HEK293 (cell line): Measurements from ENCODE around the gene MYCN.

Experiments
- CTCF ChIA-PET: fragments of 350-600 bp; formaldehyde crosslinking; extraction: SDS; loops from one replicate; lab custom pipeline; 2021; ENCODE audit warnings: antibody characterized with exemption; lab: Yijun Ruan, JAX
- POLR2A ChIA-PET: fragments of 300-600 bp; formaldehyde crosslinking; extraction: SDS; loops from one replicate; lab custom pipeline; 2020; ENCODE audit warnings: antibody characterized with exemption, inconsistent platforms; lab: Yijun Ruan, JAX
- H3K27ac ChIP-seq: fragments of 200-500 bp; sonication (Bioruptor generic); 2 replicates; pipeline ENCODE4 v1.5.1; 2014; ENCODE audit warnings: low read depth, low read length, control low read depth, inconsistent platforms; ENCODE audit errors: extremely low read depth
- H3K36me3 ChIP-seq, 2 experiments: fragments of 200-500 bp in 1 of 2; sonication (Bioruptor generic) in 1 of 2; 1 replicate in 1 of 2; 2 replicates in 1 of 2; pipeline ENCODE4 v1.5.1; 2014 to 2017; ENCODE audit warnings: inconsistent platforms in 2 of 2, low read length in 2 of 2; ENCODE audit not compliant: control insufficient read depth in 2 of 2, insufficient read depth in 1 of 2
- H3K4me1 ChIP-seq: fragments of 200-500 bp; sonication (Bioruptor generic); 2 replicates; pipeline ENCODE4 v1.5.1; 2014; ENCODE audit warnings: mild to moderate bottlenecking, low read length, inconsistent platforms; ENCODE audit not compliant: control insufficient read depth, insufficient read depth
- H3K4me3 ChIP-seq: 2 replicates; pipeline ENCODE4 v1.5.1; 2011; ENCODE audit warnings: low read depth, mild to moderate bottlenecking, control low read depth, low read length, moderate library complexity
- H3K9me3 ChIP-seq: fragments of 200-500 bp; sonication (Bioruptor generic); 2 replicates; pipeline ENCODE4 v1.5.1; 2014; ENCODE audit warnings: low read depth, low read length, inconsistent platforms; ENCODE audit not compliant: control insufficient read depth, insufficient read depth
- GLIS1 ChIP-seq: fragments of 450-650 bp; formaldehyde crosslinking; IDR thresholded peaks from 2 replicates; pipeline ENCODE4 v1.5.1; 2016; ENCODE audit warnings: missing biosample characterization, missing genetic modification characterization
- HOXA7 ChIP-seq: sonication (generic); formaldehyde crosslinking; IDR thresholded peaks from 2 replicates; pipeline ENCODE4 v1.8.1; 2022; ENCODE audit warnings: missing genetic modification reagents, borderline replicate concordance
- ZBTB7A ChIP-seq: fragments of 450-650 bp; formaldehyde crosslinking; IDR thresholded peaks from 2 replicates; pipeline ENCODE4 v1.5.1; 2016; ENCODE audit warnings: low read depth, missing biosample characterization, missing genetic modification characterization
- ZFP3 ChIP-seq: fragments of 450-650 bp; formaldehyde crosslinking; IDR thresholded peaks from 2 replicates; pipeline ENCODE4 v1.5.1; 2016; ENCODE audit warnings: low read depth, missing biosample characterization, missing genetic modification characterization
- ZNF248 ChIP-seq: fragments of 450-650 bp; formaldehyde crosslinking; IDR thresholded peaks from 2 replicates; pipeline ENCODE4 v1.5.1; 2017; ENCODE audit warnings: missing biosample characterization, missing genetic modification characterization
- ZNF350 ChIP-seq: fragments of 450-650 bp; formaldehyde crosslinking; IDR thresholded peaks from 2 replicates; pipeline ENCODE4 v1.5.0; 2017; ENCODE audit warnings: missing biosample characterization, mild to moderate bottlenecking, missing genetic modification characterization
- ZNF624 ChIP-seq: fragments of 450-650 bp; formaldehyde crosslinking; IDR thresholded peaks from 2 replicates; pipeline ENCODE4 v1.5.1; 2017; ENCODE audit warnings: missing biosample characterization, missing genetic modification characterization
- ZNF664 ChIP-seq: fragments of 450-650 bp; formaldehyde crosslinking; IDR thresholded peaks from 2 replicates; pipeline ENCODE4 v1.5.1; 2016; ENCODE audit warnings: missing biosample characterization, missing genetic modification characterization
- ZNF677 ChIP-seq: fragments of 450-650 bp; IDR thresholded peaks from 2 replicates; pipeline ENCODE4 v1.5.0; 2018; ENCODE audit warnings: missing biosample characterization, mild to moderate bottlenecking, missing genetic modification characterization, moderate library complexity
- ZNF701 ChIP-seq: fragments of 450-650 bp; formaldehyde crosslinking; IDR thresholded peaks from 2 replicates; pipeline ENCODE4 v1.5.1; 2016; ENCODE audit warnings: missing biosample characterization, missing genetic modification characterization
- ZNF777 ChIP-seq: fragments of 450-650 bp; formaldehyde crosslinking; IDR thresholded peaks from 2 replicates; pipeline ENCODE4 v1.5.1; 2017; ENCODE audit warnings: missing biosample characterization, missing genetic modification characterization, borderline replicate concordance
- ZSCAN16 ChIP-seq: fragments of 450-650 bp; formaldehyde crosslinking; IDR thresholded peaks from 2 replicates; pipeline ENCODE4 v1.5.1; 2016; ENCODE audit warnings: missing biosample characterization, missing genetic modification characterization
- TF ChIP-seq, protein P1 (sequence below): fragments of 450-650 bp; formaldehyde crosslinking; IDR thresholded peaks from 2 replicates; pipeline ENCODE4 v1.5.1; 2017; ENCODE audit warnings: missing biosample characterization, missing genetic modification characterization
- TF ChIP-seq, protein P2 (sequence below): fragments of 450-650 bp; formaldehyde crosslinking; IDR thresholded peaks from 2 replicates; pipeline ENCODE4 v1.5.1; 2016; ENCODE audit warnings: missing biosample characterization, missing genetic modification characterization
- TF ChIP-seq, protein P3 (sequence below): fragments of 450-650 bp; formaldehyde crosslinking; IDR thresholded peaks from 2 replicates; pipeline ENCODE4 v1.5.1; 2016; ENCODE audit warnings: missing biosample characterization, missing genetic modification characterization

The MYCN gene

DNA sequence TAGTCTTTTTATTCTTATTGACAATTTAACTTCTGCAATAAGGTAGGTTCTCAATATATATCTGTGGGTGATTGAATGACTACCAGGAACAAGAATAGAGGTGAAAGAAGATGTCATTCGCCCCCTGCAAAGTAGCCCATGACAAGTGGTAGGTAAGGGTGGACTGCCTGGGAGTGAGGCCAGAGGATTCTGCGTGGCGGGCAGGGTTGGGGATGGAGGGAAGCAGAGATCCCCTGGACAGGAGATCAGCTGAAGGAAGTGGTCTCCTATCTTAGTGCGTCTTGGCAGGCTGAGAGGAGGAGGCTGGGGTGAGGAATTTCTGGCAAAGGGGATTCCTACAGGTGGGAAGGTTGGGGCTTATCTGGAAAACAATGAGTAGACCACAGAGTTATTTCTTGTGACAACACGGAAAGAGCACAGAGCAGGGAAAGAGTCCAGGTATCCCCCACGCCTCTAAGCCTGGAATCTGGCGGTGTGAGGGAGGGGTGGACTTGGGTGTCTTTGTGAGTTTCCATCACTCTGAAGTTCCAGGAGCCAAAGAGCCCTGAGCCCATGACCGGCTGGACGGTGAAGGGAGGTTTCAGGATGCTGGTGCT lies 21.5 kb upstream of the MYCN start:
- TF ChIP-seq ZNF664 (no peak), ZBTB7A (no peak), ZNF701 (tag by site-specific recombination) (no peak), ZSCAN16 (tag by site-specific recombination) (no peak), ZFP3 (tag by site-specific recombination) (no peak), HOXA7 (CRISPR knock-in tag) (no peak)
- CTCF ChIA-PET = no interaction called here

DNA sequence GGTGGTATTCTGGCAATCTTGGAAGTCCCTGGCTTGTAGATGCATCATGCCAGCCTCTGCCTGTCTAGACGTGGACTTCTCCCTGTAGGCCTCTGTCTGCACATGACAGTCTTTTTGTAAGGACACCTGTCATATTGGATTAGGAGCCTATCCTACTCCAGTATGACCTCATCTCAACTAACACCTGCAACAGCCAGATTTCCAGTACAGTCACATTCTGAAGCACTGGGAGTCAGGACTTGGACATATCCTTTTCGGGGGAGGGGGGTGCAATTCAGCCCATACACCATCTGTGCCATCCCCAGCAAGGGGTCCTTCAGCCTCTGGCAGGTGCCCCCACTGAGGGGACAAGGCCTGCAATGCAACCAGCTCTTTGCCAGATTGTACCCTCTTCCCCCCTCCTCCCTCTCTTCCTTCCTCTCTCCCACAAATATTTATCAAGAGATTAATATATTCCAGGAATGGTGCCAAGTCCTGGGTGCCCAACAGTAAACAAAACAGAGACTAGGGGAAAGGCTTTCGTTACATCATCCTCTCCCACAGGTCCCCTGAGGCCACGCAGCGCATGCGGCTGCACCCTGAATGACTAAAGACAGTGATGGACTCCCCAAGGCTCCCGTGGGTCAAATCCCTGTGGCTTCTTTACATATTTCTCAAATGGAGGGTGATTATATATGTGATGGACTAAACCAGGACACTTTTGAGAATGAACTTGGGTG lies 20.5 kb upstream of the MYCN start:
- no peak overlapping the region for H3K4me3 ChIP-seq
- H3K9me3 ChIP-seq = no peaks in the 10 kb centered on the region
- POLR2A ChIA-PET = no interaction called here
- H3K27ac ChIP-seq = no peak overlapping the region
- CTCF ChIA-PET = no interaction called here
- H3K4me1 ChIP-seq = peaks cover 4% of the 10 kb centered on the region; the same call in 1 of the 2 replicates
- TF ChIP-seq ZNF777 (tag by site-specific recombination) = no peak
- TF ChIP-seq ZNF677 (tag by site-specific recombination) = no peak
- TF ChIP-seq GLIS1 = 0 out of 2 replicates have a peak, but pooled peaks have one; percentile 7
- TF ChIP-seq, protein P1, sequence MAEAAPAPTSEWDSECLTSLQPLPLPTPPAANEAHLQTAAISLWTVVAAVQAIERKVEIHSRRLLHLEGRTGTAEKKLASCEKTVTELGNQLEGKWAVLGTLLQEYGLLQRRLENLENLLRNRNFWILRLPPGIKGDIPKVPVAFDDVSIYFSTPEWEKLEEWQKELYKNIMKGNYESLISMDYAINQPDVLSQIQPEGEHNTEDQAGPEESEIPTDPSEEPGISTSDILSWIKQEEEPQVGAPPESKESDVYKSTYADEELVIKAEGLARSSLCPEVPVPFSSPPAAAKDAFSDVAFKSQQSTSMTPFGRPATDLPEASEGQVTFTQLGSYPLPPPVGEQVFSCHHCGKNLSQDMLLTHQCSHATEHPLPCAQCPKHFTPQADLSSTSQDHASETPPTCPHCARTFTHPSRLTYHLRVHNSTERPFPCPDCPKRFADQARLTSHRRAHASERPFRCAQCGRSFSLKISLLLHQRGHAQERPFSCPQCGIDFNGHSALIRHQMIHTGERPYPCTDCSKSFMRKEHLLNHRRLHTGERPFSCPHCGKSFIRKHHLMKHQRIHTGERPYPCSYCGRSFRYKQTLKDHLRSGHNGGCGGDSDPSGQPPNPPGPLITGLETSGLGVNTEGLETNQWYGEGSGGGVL (tag by site-specific recombination) = peak; percentile 41
- TF ChIP-seq, protein P2, sequence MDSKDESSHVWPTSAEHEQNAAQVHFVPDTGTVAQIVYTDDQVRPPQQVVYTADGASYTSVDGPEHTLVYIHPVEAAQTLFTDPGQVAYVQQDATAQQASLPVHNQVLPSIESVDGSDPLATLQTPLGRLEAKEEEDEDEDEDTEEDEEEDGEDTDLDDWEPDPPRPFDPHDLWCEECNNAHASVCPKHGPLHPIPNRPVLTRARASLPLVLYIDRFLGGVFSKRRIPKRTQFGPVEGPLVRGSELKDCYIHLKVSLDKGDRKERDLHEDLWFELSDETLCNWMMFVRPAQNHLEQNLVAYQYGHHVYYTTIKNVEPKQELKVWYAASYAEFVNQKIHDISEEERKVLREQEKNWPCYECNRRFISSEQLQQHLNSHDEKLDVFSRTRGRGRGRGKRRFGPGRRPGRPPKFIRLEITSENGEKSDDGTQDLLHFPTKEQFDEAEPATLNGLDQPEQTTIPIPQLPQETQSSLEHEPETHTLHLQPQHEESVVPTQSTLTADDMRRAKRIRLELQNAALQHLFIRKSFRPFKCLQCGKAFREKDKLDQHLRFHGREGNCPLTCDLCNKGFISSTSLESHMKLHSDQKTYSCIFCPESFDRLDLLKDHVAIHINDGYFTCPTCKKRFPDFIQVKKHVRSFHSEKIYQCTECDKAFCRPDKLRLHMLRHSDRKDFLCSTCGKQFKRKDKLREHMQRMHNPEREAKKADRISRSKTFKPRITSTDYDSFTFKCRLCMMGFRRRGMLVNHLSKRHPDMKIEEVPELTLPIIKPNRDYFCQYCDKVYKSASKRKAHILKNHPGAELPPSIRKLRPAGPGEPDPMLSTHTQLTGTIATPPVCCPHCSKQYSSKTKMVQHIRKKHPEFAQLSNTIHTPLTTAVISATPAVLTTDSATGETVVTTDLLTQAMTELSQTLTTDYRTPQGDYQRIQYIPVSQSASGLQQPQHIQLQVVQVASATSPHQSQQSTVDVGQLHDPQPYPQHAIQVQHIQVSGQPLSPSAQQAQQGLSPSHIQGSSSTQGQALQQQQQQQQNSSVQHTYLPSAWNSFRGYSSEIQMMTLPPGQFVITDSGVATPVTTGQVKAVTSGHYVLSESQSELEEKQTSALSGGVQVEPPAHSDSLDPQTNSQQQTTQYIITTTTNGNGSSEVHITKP (tag by site-specific recombination) = peak; percentile 80
- TF ChIP-seq ZNF248 (tag by site-specific recombination) = no peak
- TF ChIP-seq, protein P3, sequence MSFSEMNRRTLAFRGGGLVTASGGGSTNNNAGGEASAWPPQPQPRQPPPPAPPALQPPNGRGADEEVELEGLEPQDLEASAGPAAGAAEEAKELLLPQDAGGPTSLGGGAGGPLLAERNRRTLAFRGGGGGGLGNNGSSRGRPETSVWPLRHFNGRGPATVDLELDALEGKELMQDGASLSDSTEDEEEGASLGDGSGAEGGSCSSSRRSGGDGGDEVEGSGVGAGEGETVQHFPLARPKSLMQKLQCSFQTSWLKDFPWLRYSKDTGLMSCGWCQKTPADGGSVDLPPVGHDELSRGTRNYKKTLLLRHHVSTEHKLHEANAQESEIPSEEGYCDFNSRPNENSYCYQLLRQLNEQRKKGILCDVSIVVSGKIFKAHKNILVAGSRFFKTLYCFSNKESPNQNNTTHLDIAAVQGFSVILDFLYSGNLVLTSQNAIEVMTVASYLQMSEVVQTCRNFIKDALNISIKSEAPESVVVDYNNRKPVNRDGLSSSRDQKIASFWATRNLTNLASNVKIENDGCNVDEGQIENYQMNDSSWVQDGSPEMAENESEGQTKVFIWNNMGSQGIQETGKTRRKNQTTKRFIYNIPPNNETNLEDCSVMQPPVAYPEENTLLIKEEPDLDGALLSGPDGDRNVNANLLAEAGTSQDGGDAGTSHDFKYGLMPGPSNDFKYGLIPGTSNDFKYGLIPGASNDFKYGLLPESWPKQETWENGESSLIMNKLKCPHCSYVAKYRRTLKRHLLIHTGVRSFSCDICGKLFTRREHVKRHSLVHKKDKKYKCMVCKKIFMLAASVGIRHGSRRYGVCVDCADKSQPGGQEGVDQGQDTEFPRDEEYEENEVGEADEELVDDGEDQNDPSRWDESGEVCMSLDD = no peak
- no peak for TF ChIP-seq ZNF624
- no peak for TF ChIP-seq ZNF350 (tag by site-specific recombination)
- H3K36me3 ChIP-seq = no peaks in the 10 kb centered on the region

More for the DNA sequence above, 21.5 kb upstream of the MYCN start:
- Histone ChIP-seq H3K27ac (no peak overlapping the region), H3K36me3 (no peaks in the 10 kb centered on the region), H3K4me1 (peaks cover 4% of the 10 kb centered on the region; the same call in 1 of the 2 replicates), H3K4me3 (no peak overlapping the region), H3K9me3 (no peaks in the 10 kb centered on the region)
- POLR2A ChIA-PET = no interaction called here
